Neural cell (in vitro differentiated cells): ENCODE results near the gene ADD1.

Source experiments
- CTCF ChIP-seq: fragments of 450-650 bp; IDR thresholded peaks from 2 replicates; pipeline ENCODE4 v1.5.1; 2014; ENCODE audit warnings: antibody characterized with exemption, mild to moderate bottlenecking, moderate library complexity; ENCODE audit not compliant: poor library complexity, severe bottlenecking
- EZH2 ChIP-seq: fragments of 200-600, 300-800 bp; shearing (Covaris generic), sonication (generic); IDR thresholded peaks from 2 replicates; pipeline ENCODE4 v1.6.1; 2014; ENCODE audit warnings: antibody characterized with exemption, low read length, borderline replicate concordance, mild to moderate bottlenecking; ENCODE audit not compliant: insufficient read depth, poor library complexity, severe bottlenecking
- REST ChIP-seq: IDR thresholded peaks from 2 replicates; pipeline ENCODE4 v1.6.1; 2012; ENCODE audit warnings: borderline replicate concordance

GRCh38 chr4:2886161-2886560, 42.5 kb downstream of the ADD1 start:
- TF ChIP-seq EZH2 = no peak
- no peak for TF ChIP-seq CTCF
- TF ChIP-seq REST = no peak
